Ovary (tissue), 9 donors: Measurements from ENCODE around the gene CDH20. TPM values are rescaled to one million over a fixed set of nuclear protein-coding genes. Genes with fewer than 3 reads are reported as not detected.

Experiments used
- DNase-seq, 5 donors: peaks; one replicate each; pipeline ENCODE4 v3.0.0-alpha.2; 2019 to 2020
- H3K27ac ChIP-seq, 2 donors: fragments of 200-600 bp; one replicate each; pipeline versions ENCODE4 v1.5.1 to v1.8.0; 2019 to 2022
- H3K27me3 ChIP-seq: fragments of 200-600 bp; one replicate; pipeline ENCODE4 v1.8.0; 2022
- H3K36me3 ChIP-seq: fragments of 200-600 bp; sonication (generic); one replicate; pipeline ENCODE4 v1.5.1; 2019
- H3K4me1 ChIP-seq: one replicate; pipeline ENCODE4 v1.8.1; 2013; ENCODE audit warnings: mild to moderate bottlenecking, moderate library complexity; ENCODE audit not compliant: insufficient read depth
- H3K4me3 ChIP-seq: fragments of 200-600 bp; sonication (generic); one replicate; pipeline ENCODE4 v1.5.1; 2017
- H3K9me3 ChIP-seq, 2 donors: fragments of 200-600 bp in 1 of 2; sonication (generic) in 1 of 2; one replicate each; pipeline versions ENCODE4 v1.5.1 to v1.8.1; 2013 to 2019; ENCODE audit warnings: mild to moderate bottlenecking in 1 of 2, moderate library complexity in 1 of 2
- CTCF ChIP-seq, 3 donors: fragments of 450-650 bp in 2 of 3; fragments of 200-600 bp in 1 of 3; IDR thresholded peaks; one replicate each; pipeline versions ENCODE4 v1.5.1 to v1.8.0; 2016 to 2022; ENCODE audit warnings: antibody characterized with exemption in 3 of 3, mild to moderate bottlenecking in 1 of 3
- EP300 ChIP-seq: sonication (generic); formaldehyde crosslinking; IDR thresholded peaks from one replicate; pipeline ENCODE4 v1.6.1; 2017; ENCODE audit warnings: antibody characterized with exemption
- POLR2A ChIP-seq: fragments of 450-650 bp; IDR thresholded peaks from one replicate; pipeline ENCODE4 v1.6.1; 2017; ENCODE audit warnings: antibody characterized with exemption, mild to moderate bottlenecking, moderate library complexity
- WGBS, 3 donors: extraction: QIAGEN DNeasy Blood & Tissue Kit in 1 of 3; methylation state at CpG; one replicate each; pipeline versions ENCODE4 v1.1.5 to v1.1.7; 2013 to 2017; 5-methylcytosine and 5-hydroxymethylcytosine counted together
- intact Hi-C, 4 donors: fragments of 100-400 bp; cut with DNase I; formaldehyde crosslinking; loops; one replicate each; pipeline versions ENCODE4 v1.11.0 to v1.15.1; 2022 to 2023
- polyA plus RNA-seq, 2 donors: library from polyadenylated mRNA; stranded (reverse); fragments of 200-250 nt in 1 of 2; fragments of 350-450 nt in 1 of 2; fragmentation: Illumina TruSeq in 1 of 2; extraction: RNeasy Lipid Tissue Mini Kit (QIAGEN cat#74804) in 1 of 2; gene quantifications; one replicate each; pipeline ENCODE4 v1.2.3, GENCODE V29; 2013 to 2014
- total RNA-seq, 7 donors: library from RNA; depleted of rRNA in 2 of 7; stranded (reverse); fragments of >200 nt in 2 of 7; fragmentation: NEBNext Ultra II Directional in 3 of 7; extraction: Animal tissue kit (Norgen Biotek cat#: 25700) in 3 of 7; gene quantifications; one replicate each; pipeline versions ENCODE4 v1.1.0 to v1.2.4, GENCODE V29; 2016 to 2023
- donor health status: DM: no; HTN: no; CAD: no; lungs with moderate emphysema.
- donor health status: DM: no; HTN: no; CAD: no.
- donor health status: Bipolar disorder and iron deficiency.
- donor health status: DM: yes; HTN: yes; CAD: no.
- donor health status: DM: no; HTN: no; CAD: no.
- donor health status: DM: yes; HTN: yes; CAD: no.

CDH20 gene
- total and polyA plus RNA-seq, 9 donors, result under 0.01 to 0.07 (median 0.04) TPM; not detected in 5

GRCh38 chr18:61379827-61380226 lies 46.6 kb downstream of the CDH20 start:
- no peak for DNase-seq
- no peak for TF ChIP-seq POLR2A
- no peaks in the 10 kb centered on the region for H3K9me3 ChIP-seq
- no peaks in the 10 kb centered on the region for H3K4me1 ChIP-seq
- no peak overlapping the region for H3K27ac ChIP-seq
- 48 to 55% (median 49%) methylated on average over 4 of the region's 4 CpGs for WGBS, 3 donors
- H3K27me3 ChIP-seq, result no peaks in the 10 kb centered on the region
- intact Hi-C loops, result no loop called here
- no peak overlapping the region for H3K4me3 ChIP-seq
- no peaks in the 10 kb centered on the region for H3K36me3 ChIP-seq

GRCh38 chr18:61388010-61388409 lies 54.8 kb downstream of the CDH20 start:
- WGBS, 3 donors, result 67 to 72% (median 70%) methylated on average over 2 of the region's 2 CpGs
- DNase-seq, result no peak
- no peaks in the 10 kb centered on the region for H3K9me3 ChIP-seq
- no peak for TF ChIP-seq POLR2A
- TF ChIP-seq CTCF (IDR thresholded peaks at IDR 0.05), result no peak
- no peak for TF ChIP-seq EP300
- H3K27ac ChIP-seq, result no peak overlapping the region
- no peaks in the 10 kb centered on the region for H3K27me3 ChIP-seq
- H3K4me1 ChIP-seq, result no peaks in the 10 kb centered on the region
- intact Hi-C loops, result no loop called here
- no peak overlapping the region for H3K4me3 ChIP-seq
- no peaks in the 10 kb centered on the region for H3K36me3 ChIP-seq

- intact Hi-C loops, result no loop called here
- no peaks in the 10 kb centered on the region for H3K36me3 ChIP-seq
- no peak overlapping the region for H3K4me3 ChIP-seq
- TF ChIP-seq EP300 (no peak), CTCF (IDR thresholded peaks at IDR 0.05) (no peak), POLR2A (no peak)
- no peaks in the 10 kb centered on the region for H3K9me3 ChIP-seq
- no peak for DNase-seq
- H3K4me1 ChIP-seq, result no peaks in the 10 kb centered on the region
- no peak overlapping the region for H3K27ac ChIP-seq
- H3K27me3 ChIP-seq, result no peaks in the 10 kb centered on the region
Measured at GRCh38 chr18:61394983-61395382, 61.8 kb downstream of the CDH20 start.

- Histone ChIP-seq H3K27me3 (no peaks in the 10 kb centered on the region), H3K4me3 (no peak overlapping the region), H3K9me3 (no peaks in the 10 kb centered on the region), H3K36me3 (no peaks in the 10 kb centered on the region), H3K4me1 (no peaks in the 10 kb centered on the region), H3K27ac (no peak overlapping the region)
- 71 to 80% (median 78%) methylated on average over 3 of the region's 3 CpGs for WGBS, 3 donors
- no peak for DNase-seq
- intact Hi-C loops, result no loop called here
- TF ChIP-seq POLR2A (no peak), EP300 (no peak), CTCF (IDR thresholded peaks at IDR 0.05) (no peak)
Measured at GRCh38 chr18:61397222-61397621, 64.0 kb downstream of the CDH20 start.

GRCh38 chr18:61398961-61399705 lies 65.9 kb downstream of the CDH20 start:
- intact Hi-C loops, result no loop called here
- H3K27ac ChIP-seq, result no peak overlapping the region
- 58 to 65% (median 59%) methylated on average over 4 of the region's 4 CpGs for WGBS, 3 donors
- H3K9me3 ChIP-seq, result no peaks in the 10 kb centered on the region
- no peaks in the 10 kb centered on the region for H3K4me1 ChIP-seq
- no peak overlapping the region for H3K4me3 ChIP-seq
- H3K36me3 ChIP-seq, result no peaks in the 10 kb centered on the region
- no peak for TF ChIP-seq POLR2A
- no peak for TF ChIP-seq CTCF (IDR thresholded peaks at IDR 0.05)
- TF ChIP-seq EP300, result no peak
- H3K27me3 ChIP-seq, result no peaks in the 10 kb centered on the region
- no peak for DNase-seq
